ENCODE data around the gene TBXA2R. TPM values are rescaled to one million over a fixed set of nuclear protein-coding genes. Genes with fewer than 3 reads are reported as not detected.

Gene TBXA2R
- total RNA-seq, 2 experiments from 2014 or later, result 0.47 to 0.75 TPM

- no peaks in the 10 kb centered on the region for H3K27me3 Mint-ChIP-seq
- POLR2A ChIA-PET, result no interaction called here
- DNase-seq, result no peak
These were observed 26.3 kb downstream of the TBXA2R start for GRCh38 chr19:3580156-3580934.

GRCh38 chr19:3578390-3578789 is 28.3 kb downstream of the TBXA2R start:
- ATAC-seq (ENCODE audit: poor library complexity) (no peak), DNase-seq (no peak)
- no peaks in the 10 kb centered on the region for H3K27me3 Mint-ChIP-seq
- H3K4me1 ChIP-seq (ENCODE audit: insufficient read depth, low read length), result peaks cover 8% of the 10 kb centered on the region
- POLR2A ChIA-PET, result interaction anchor here (0.7 kb wide), 1 partner anchor 24 kb away, joined by 3 read pairs; no protein-coding TSS in a partner anchor
- no peaks in the 10 kb centered on the region for H3K27me3 ChIP-seq (ENCODE audit: control insufficient read depth in 1 of 2, insufficient read depth in 2 of 2, low read length in 2 of 2)
- no peaks in the 10 kb centered on the region for H3K36me3 ChIP-seq (ENCODE audit: insufficient read depth, low read length)
- H3K36me3 Mint-ChIP-seq (ENCODE audit: low read depth), result peaks cover 12% of the 10 kb centered on the region
- peaks cover 0 to 6% of the 10 kb centered on the region in 2 experiments for H3K9me3 ChIP-seq (ENCODE audit: control insufficient read depth in 1 of 2, insufficient read depth in 1 of 2, low read length in 2 of 2)
- H3K9me3 Mint-ChIP-seq, result no peaks in the 10 kb centered on the region
- no peak overlapping the region for H3K4me3 ChIP-seq (ENCODE audit: low read length)
- no peak overlapping the region for H3K27ac Mint-ChIP-seq
- TF ChIP-seq, protein P1, sequence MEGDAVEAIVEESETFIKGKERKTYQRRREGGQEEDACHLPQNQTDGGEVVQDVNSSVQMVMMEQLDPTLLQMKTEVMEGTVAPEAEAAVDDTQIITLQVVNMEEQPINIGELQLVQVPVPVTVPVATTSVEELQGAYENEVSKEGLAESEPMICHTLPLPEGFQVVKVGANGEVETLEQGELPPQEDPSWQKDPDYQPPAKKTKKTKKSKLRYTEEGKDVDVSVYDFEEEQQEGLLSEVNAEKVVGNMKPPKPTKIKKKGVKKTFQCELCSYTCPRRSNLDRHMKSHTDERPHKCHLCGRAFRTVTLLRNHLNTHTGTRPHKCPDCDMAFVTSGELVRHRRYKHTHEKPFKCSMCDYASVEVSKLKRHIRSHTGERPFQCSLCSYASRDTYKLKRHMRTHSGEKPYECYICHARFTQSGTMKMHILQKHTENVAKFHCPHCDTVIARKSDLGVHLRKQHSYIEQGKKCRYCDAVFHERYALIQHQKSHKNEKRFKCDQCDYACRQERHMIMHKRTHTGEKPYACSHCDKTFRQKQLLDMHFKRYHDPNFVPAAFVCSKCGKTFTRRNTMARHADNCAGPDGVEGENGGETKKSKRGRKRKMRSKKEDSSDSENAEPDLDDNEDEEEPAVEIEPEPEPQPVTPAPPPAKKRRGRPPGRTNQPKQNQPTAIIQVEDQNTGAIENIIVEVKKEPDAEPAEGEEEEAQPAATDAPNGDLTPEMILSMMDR (IDR thresholded peaks at IDR 0.05), result no peak
- CTCF ChIA-PET, result no interaction called here
- peaks cover 4% of the 10 kb centered on the region for H3K4me1 Mint-ChIP-seq (ENCODE audit: low read depth)
- H3K27ac ChIP-seq (ENCODE audit: low read depth in 1 of 2, low read length in 2 of 2), result no peak overlapping the region
- intact Hi-C loops (cut with DNase I, micrococcal nuclease), result no loop called here
- H3K4me3 Mint-ChIP-seq, result no peak overlapping the region

More at GRCh38 chr19:3580156-3580934, 26.3 kb downstream of the TBXA2R start:
- Mint-ChIP-seq H3K4me3 (no peak overlapping the region), H3K27ac (no peak overlapping the region), H3K4me1 (ENCODE audit: low read depth) (no peaks in the 10 kb centered on the region), H3K9me3 (no peaks in the 10 kb centered on the region), H3K36me3 (ENCODE audit: low read depth) (peaks cover 3% of the 10 kb centered on the region)
- intact Hi-C loops (cut with DNase I, micrococcal nuclease), result no loop called here
- Histone ChIP-seq H3K4me3 (ENCODE audit: low read length) (no peak overlapping the region), H3K4me1 (ENCODE audit: insufficient read depth, low read length) (peaks cover 4% of the 10 kb centered on the region), H3K9me3 (ENCODE audit: control insufficient read depth in 1 of 2, insufficient read depth in 1 of 2, low read length in 2 of 2) (no peaks in the 10 kb centered on the region), H3K36me3 (ENCODE audit: insufficient read depth, low read length) (no peaks in the 10 kb centered on the region), H3K27me3 (ENCODE audit: control insufficient read depth in 1 of 2, insufficient read depth in 2 of 2, low read length in 2 of 2) (no peaks in the 10 kb centered on the region), H3K27ac (ENCODE audit: low read depth in 1 of 2, low read length in 2 of 2) (no peak overlapping the region)
- CTCF ChIA-PET, result no interaction called here
- TF ChIP-seq, protein P1 (IDR thresholded peaks at IDR 0.05), result no peak
- ATAC-seq (ENCODE audit: poor library complexity), result no peak

DNA sequence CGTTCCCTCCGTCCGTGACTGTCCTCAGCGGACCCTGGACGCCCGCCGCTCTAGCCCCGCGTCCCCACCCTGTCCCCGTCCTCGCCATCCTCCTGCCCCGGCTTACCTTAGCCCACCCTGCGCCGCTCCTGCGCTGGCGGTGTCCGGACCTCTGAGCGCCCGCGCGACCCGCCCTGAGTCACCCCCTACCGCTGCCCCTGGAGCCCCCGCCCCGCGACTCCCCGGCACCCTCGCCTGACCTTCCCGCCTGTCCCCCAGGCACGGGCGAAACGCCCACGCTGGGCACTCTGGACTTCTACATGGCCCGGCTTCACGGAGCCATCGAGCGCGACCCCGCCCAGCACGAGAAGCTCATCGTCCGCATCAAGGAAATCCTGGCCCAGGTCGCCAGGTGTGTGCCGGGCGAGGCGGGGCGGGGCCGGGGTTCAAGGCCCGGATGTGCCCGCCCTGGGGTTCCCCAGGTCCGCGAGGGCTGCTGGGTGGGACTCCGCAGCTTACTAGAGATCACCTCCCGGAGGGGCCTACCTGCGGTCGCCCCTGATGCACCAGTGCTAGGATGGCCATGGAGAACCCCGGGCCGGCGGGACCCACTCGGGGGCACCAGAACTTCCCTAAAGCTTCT is 28.8 kb downstream of the TBXA2R start:
- Mint-ChIP-seq H3K4me3 (no peak overlapping the region), H3K27me3 (no peaks in the 10 kb centered on the region), H3K27ac (no peak overlapping the region), H3K36me3 (ENCODE audit: low read depth) (peaks cover 12% of the 10 kb centered on the region), H3K4me1 (ENCODE audit: low read depth) (peaks cover 4% of the 10 kb centered on the region), H3K9me3 (no peaks in the 10 kb centered on the region)
- no peaks in the 10 kb centered on the region for H3K36me3 ChIP-seq (ENCODE audit: insufficient read depth, low read length)
- TF ChIP-seq, protein P1 (IDR thresholded peaks at IDR 0.05), result no peak
- H3K4me1 ChIP-seq (ENCODE audit: insufficient read depth, low read length), result peaks cover 11% of the 10 kb centered on the region
- no peak overlapping the region for H3K27ac ChIP-seq (ENCODE audit: low read depth in 1 of 2, low read length in 2 of 2)
- no peak overlapping the region for H3K4me3 ChIP-seq (ENCODE audit: low read length)
- no peaks in the 10 kb centered on the region for H3K27me3 ChIP-seq (ENCODE audit: control insufficient read depth in 1 of 2, insufficient read depth in 2 of 2, low read length in 2 of 2)
- CTCF ChIA-PET, result no interaction called here
- DNase-seq (no peak), ATAC-seq (ENCODE audit: poor library complexity) (no peak)
- POLR2A ChIA-PET, result no interaction called here
- H3K9me3 ChIP-seq (ENCODE audit: control insufficient read depth in 1 of 2, insufficient read depth in 1 of 2, low read length in 2 of 2), result peaks cover 0 to 7% of the 10 kb centered on the region in 2 experiments
- intact Hi-C loops (cut with DNase I, micrococcal nuclease), result no loop called here

Measured in CD4-positive, alpha-beta T cell (primary cell).